Tibial artery (tissue), 4 donors: ENCODE measurements around the gene RAB31.

Experiments used
- DNase-seq, 2 donors: peaks; one replicate each; pipeline ENCODE4 v3.0.0-alpha.2; 2019
- H3K27ac ChIP-seq, 2 donors: fragments of 200-600 bp; sonication (generic) in 1 of 2; 1 replicate in 1 of 2; 2 replicates in 1 of 2; pipeline ENCODE4 v1.5.1; 2018 to 2019; ENCODE audit warnings: mild to moderate bottlenecking in 1 of 2
- H3K27me3 ChIP-seq, 2 donors: fragments of 200-600 bp; sonication (generic) in 1 of 2; one replicate each; pipeline versions ENCODE4 v1.5.1 to v1.6.0; 2016 to 2019
- H3K36me3 ChIP-seq, 3 donors: fragments of 200-600 bp; sonication (generic) in 2 of 3; one replicate each; pipeline ENCODE4 v1.5.1; 2016 to 2019; ENCODE audit warnings: mild to moderate bottlenecking in 2 of 3
- H3K4me1 ChIP-seq, 4 donors: fragments of 200-600 bp; sonication (generic) in 2 of 4; 1 replicate in 3 of 4; 2 replicates in 1 of 4; pipeline ENCODE4 v1.5.1; 2016 to 2019
- H3K4me3 ChIP-seq, 2 donors: fragments of 200-600 bp; sonication (generic) in 1 of 2; 1 replicate in 1 of 2; 2 replicates in 1 of 2; pipeline ENCODE4 v1.5.1; 2018 to 2019; ENCODE audit warnings: mild to moderate bottlenecking in 2 of 2
- H3K9me3 ChIP-seq, 3 donors: fragments of 200-600 bp; sonication (generic) in 1 of 3; one replicate each; pipeline ENCODE4 v1.5.1; 2016 to 2019
- CTCF ChIP-seq, 2 experiments: fragments of 200-600 bp in 1 of 2; fragments of 450-650 bp in 1 of 2; IDR thresholded peaks; one replicate each; pipeline ENCODE4 v1.5.1; 2017 to 2019; ENCODE audit warnings: antibody characterized with exemption in 2 of 2, mild to moderate bottlenecking in 1 of 2, moderate library complexity in 1 of 2
- intact Hi-C: fragments of 100-400 bp; cut with DNase I; formaldehyde crosslinking; loops from one replicate; pipeline ENCODE4 v1.15.0; 2023; ENCODE audit warnings: low total_unique reads

RAB31 gene

GRCh38 chr18:9832871-9833270 is 124.8 kb downstream of the RAB31 start:
- Histone ChIP-seq H3K4me1 (peaks cover 0 to 40% (median 25%) of the 10 kb centered on the region in 4 donors), H3K27ac (peak overlapping the region in 1 of 2 donors; percentile 71), H3K4me3 (no peak overlapping the region), H3K27me3 (no peaks in the 10 kb centered on the region), H3K36me3 (no peaks in the 10 kb centered on the region), H3K9me3 (no peaks in the 10 kb centered on the region)
- intact Hi-C loops, result no loop called here
- DNase-seq, result no peak
- no peak for TF ChIP-seq CTCF (IDR thresholded peaks at IDR 0.05)

- intact Hi-C loops, result no loop called here
- H3K4me1 ChIP-seq, result peaks cover 0 to 45% (median 26%) of the 10 kb centered on the region in 4 donors
- DNase-seq, result no peak
- H3K36me3 ChIP-seq, result peaks cover 0 to 3% (median 0%) of the 10 kb centered on the region in 3 donors
- H3K27ac ChIP-seq, result no peak overlapping the region
- no peaks in the 10 kb centered on the region for H3K9me3 ChIP-seq
- H3K4me3 ChIP-seq, result no peak overlapping the region
- TF ChIP-seq CTCF (IDR thresholded peaks at IDR 0.05), result no peak
- no peaks in the 10 kb centered on the region for H3K27me3 ChIP-seq
These were observed 126.5 kb downstream of the RAB31 start for GRCh38 chr18:9834551-9834950.

- H3K9me3 ChIP-seq, result no peaks in the 10 kb centered on the region
- intact Hi-C loops, result no loop called here
- H3K4me3 ChIP-seq, result no peak overlapping the region
- peaks cover 0 to 3% (median 0%) of the 10 kb centered on the region in 3 donors for H3K36me3 ChIP-seq
- H3K4me1 ChIP-seq, result peaks cover 0 to 41% (median 26%) of the 10 kb centered on the region in 4 donors
- H3K27me3 ChIP-seq, result no peaks in the 10 kb centered on the region
- DNase-seq, result no peak
- no peak for TF ChIP-seq CTCF (IDR thresholded peaks at IDR 0.05)
- H3K27ac ChIP-seq, result no peak overlapping the region
These were observed 127.1 kb downstream of the RAB31 start for GRCh38 chr18:9835113-9835755.

GRCh38 chr18:9835825-9836224 is 127.7 kb downstream of the RAB31 start:
- intact Hi-C loops, result no loop called here
- no peaks in the 10 kb centered on the region for H3K27me3 ChIP-seq
- peaks cover 0 to 3% (median 0%) of the 10 kb centered on the region in 3 donors for H3K36me3 ChIP-seq
- TF ChIP-seq CTCF (IDR thresholded peaks at IDR 0.05), result no peak
- no peak overlapping the region for H3K27ac ChIP-seq
- H3K4me3 ChIP-seq, result no peak overlapping the region
- peaks cover 0 to 35% (median 25%) of the 10 kb centered on the region in 4 donors for H3K4me1 ChIP-seq
- no peak for DNase-seq
- H3K9me3 ChIP-seq, result no peaks in the 10 kb centered on the region

- Histone ChIP-seq H3K9me3 (no peaks in the 10 kb centered on the region), H3K4me3 (no peak overlapping the region), H3K4me1 (peaks cover 0 to 33% (median 11%) of the 10 kb centered on the region in 4 donors), H3K36me3 (peaks cover 0 to 3% (median 0%) of the 10 kb centered on the region in 3 donors), H3K27me3 (no peaks in the 10 kb centered on the region), H3K27ac (peak overlapping the region in 1 of 2 donors; percentile 3)
- intact Hi-C loops, result no loop called here
- DNase-seq, result no peak
- TF ChIP-seq CTCF (IDR thresholded peaks at IDR 0.05), result no peak
These were observed 130.2 kb downstream of the RAB31 start for GRCh38 chr18:9838144-9838877.
